Lower leg skin (tissue), 4 donors: ENCODE data around the gene SLC30A5. TPM values are rescaled to one million over a fixed set of nuclear protein-coding genes. Genes with fewer than 3 reads are reported as not detected.
"Not testable (repeated sequence)": the region's sequence is repeated elsewhere in the genome, so short reads cannot be mapped to it uniquely, and the experiment has no call there.

Source experiments
- DNase-seq, 2 donors: peaks; one replicate each; pipeline ENCODE4 v3.0.0-alpha.2; 2019; ENCODE audit warnings: low spot score in 2 of 2
- H3K4me3 ChIP-seq: fragments of 200-600 bp; sonication (generic); 2 replicates; pipeline ENCODE4 v1.5.1; 2017; ENCODE audit warnings: mild to moderate bottlenecking, low read depth; ENCODE audit not compliant: poor library complexity, severe bottlenecking
- CTCF ChIP-seq, 3 donors: fragments of 450-650 bp; IDR thresholded peaks; one replicate each; pipeline ENCODE4 v1.5.1; 2016; ENCODE audit warnings: antibody characterized with exemption in 3 of 3, mild to moderate bottlenecking in 3 of 3, moderate library complexity in 2 of 3
- POLR2A ChIP-seq, 2 donors: fragments of 450-650 bp; IDR thresholded peaks; one replicate each; pipeline ENCODE4 v1.6.1; 2016 to 2017; ENCODE audit warnings: antibody characterized with exemption in 2 of 2, mild to moderate bottlenecking in 1 of 2, moderate library complexity in 1 of 2
- WGBS, 2 donors: methylation state at CpG; one replicate each; pipeline ENCODE4 v1.1.5; 2018; 5-methylcytosine and 5-hydroxymethylcytosine counted together
- intact Hi-C: fragments of 100-400 bp; cut with DNase I; formaldehyde crosslinking; loops from one replicate; pipeline ENCODE4 v1.15.0; 2023; ENCODE audit warnings: low total_unique reads
- total RNA-seq, 4 donors: library from RNA; depleted of rRNA; stranded (reverse); fragments of >200 nt; gene quantifications; one replicate each; pipeline ENCODE4 v1.1.0, GENCODE V29; 2016

The SLC30A5 gene
- total RNA-seq: 10 to 100 TPM; 24.5 to 56.8 (median 43.2) TPM

GRCh38 chr5:69093771-69094482, at the start of gene SLC30A5:
TSS of gene SLC30A5 (plus strand) at chr5:69094014. CDS start at chr5:69094256, 242 bp downstream.
- TF ChIP-seq CTCF (IDR thresholded peaks at IDR 0.05): peak in 1 of 3 donors; percentile 88
- no peak for TF ChIP-seq POLR2A (IDR thresholded peaks at IDR 0.05)
- intact Hi-C loops: loop anchor here (10.0 kb wide), 1 partner anchor 141 kb away; the partner anchor contains the start of gene CDK7
- peak within 1 kb of the TSS; percentile 84 for H3K4me3 ChIP-seq
- 0% methylated on average over 45 to 50 of the region's 79 CpGs for WGBS, 2 donors
- peak; percentile 99 for DNase-seq

- intact Hi-C loops, DNase-seq, H3K4me3 ChIP-seq: not testable (repeated sequence)
- 83 to 91% methylated on average over 6 of the region's 6 CpGs for WGBS, 2 donors
These were observed 48.6 kb upstream of the SLC30A5 start for GRCh38 chr5:69045213-69045612.

- no peak overlapping the region for H3K4me3 ChIP-seq
- WGBS, 2 donors: 93 to 96% methylated on average over 8 of the region's 8 CpGs
- DNase-seq: no peak
- TF ChIP-seq CTCF (IDR thresholded peaks at IDR 0.05) (no peak), POLR2A (IDR thresholded peaks at IDR 0.05) (no peak)
- intact Hi-C loops: no loop called here
These were observed 47.3 kb upstream of the SLC30A5 start for GRCh38 chr5:69046375-69046957.

- TF ChIP-seq POLR2A (IDR thresholded peaks at IDR 0.05) (no peak), CTCF (IDR thresholded peaks at IDR 0.05) (no peak)
- DNase-seq: no peak
- no peak overlapping the region for H3K4me3 ChIP-seq
- WGBS, 2 donors: 28 to 46% methylated on average over 3 of the region's 3 CpGs
- intact Hi-C loops: no loop called here
These were observed 45.6 kb upstream of the SLC30A5 start for GRCh38 chr5:69048230-69048629.

- no peak for DNase-seq
- WGBS, 2 donors: 85 to 90% methylated on average over 1 of the region's 1 CpG
- TF ChIP-seq CTCF (IDR thresholded peaks at IDR 0.05) (no peak), POLR2A (IDR thresholded peaks at IDR 0.05) (no peak)
- intact Hi-C loops: no loop called here
- no peak overlapping the region for H3K4me3 ChIP-seq
These were observed 44.7 kb upstream of the SLC30A5 start for GRCh38 chr5:69049151-69049550.

GRCh38 chr5:69049796-69050195, 44.0 kb upstream of the SLC30A5 start:
- no peak for DNase-seq
- TF ChIP-seq POLR2A (IDR thresholded peaks at IDR 0.05) (no peak), CTCF (IDR thresholded peaks at IDR 0.05) (no peak)
- intact Hi-C loops: no loop called here
- H3K4me3 ChIP-seq: no peak overlapping the region
- 35 to 37% methylated on average over 2 of the region's 2 CpGs for WGBS, 2 donors
